Upper lobe of left lung (tissue), 6 donors: ENCODE data around the gene SUPT3H. TPM values are rescaled to one million over a fixed set of nuclear protein-coding genes. Genes with fewer than 3 reads are reported as not detected.
A peak's percentile ranks its signal among the peaks of the same experiment; 100 is the strongest.

Experiments
- ATAC-seq, 2 donors: fragments of 200-7000 bp; cut with Tn5 transposase; one replicate each; pipeline ENCODE4 v1.9.1; 2022; ENCODE audit warnings: mild to moderate bottlenecking in 2 of 2, moderate library complexity in 2 of 2; ENCODE audit not compliant: low FRiP score in 2 of 2
- DNase-seq, 2 donors: peaks; one replicate each; pipeline ENCODE4 v3.0.0-alpha.2; 2019 to 2020
- H3K27ac ChIP-seq, 4 donors: fragments of 200-600 bp; sonication (generic); one replicate each; pipeline ENCODE4 v1.5.1; 2016 to 2019
- H3K27me3 ChIP-seq, 4 donors: fragments of 200-600 bp; sonication (generic); one replicate each; pipeline ENCODE4 v1.5.1; 2017 to 2019
- H3K36me3 ChIP-seq, 4 donors: fragments of 200-600 bp; sonication (generic); one replicate each; pipeline ENCODE4 v1.5.1; 2016 to 2019
- H3K4me1 ChIP-seq, 4 donors: fragments of 200-600 bp; sonication (generic); one replicate each; pipeline ENCODE4 v1.5.1; 2018 to 2019
- H3K4me3 ChIP-seq, 4 donors: fragments of 200-600 bp; sonication (generic); one replicate each; pipeline ENCODE4 v1.5.1; 2017 to 2019; ENCODE audit warnings: mild to moderate bottlenecking in 2 of 4, moderate library complexity in 1 of 4
- H3K9me3 ChIP-seq, 4 donors: fragments of 200-600 bp; sonication (generic); one replicate each; pipeline ENCODE4 v1.5.1; 2018 to 2019
- EP300 ChIP-seq, 4 donors: sonication (generic); formaldehyde crosslinking; IDR thresholded peaks; one replicate each; pipeline ENCODE4 v1.5.1; 2017; ENCODE audit warnings: antibody characterized with exemption in 4 of 4, control low read depth in 2 of 4
- POLR2A ChIP-seq, 4 donors: fragments of 450-650 bp; IDR thresholded peaks; one replicate each; pipeline ENCODE4 v1.5.1; 2016 to 2017; ENCODE audit warnings: antibody characterized with exemption in 4 of 4, mild to moderate bottlenecking in 2 of 4
- POLR2AphosphoS5 ChIP-seq, 2 donors: sonication (generic); formaldehyde crosslinking; IDR thresholded peaks; one replicate each; pipeline ENCODE4 v1.5.1; 2017; ENCODE audit warnings: antibody characterized with exemption in 2 of 2
- WGBS, 2 donors: methylation state at CpG; one replicate each; pipeline ENCODE4 v1.1.5; 2017 to 2018; 5-methylcytosine and 5-hydroxymethylcytosine counted together
- total RNA-seq, 6 donors: library from RNA; depleted of rRNA in 4 of 6; stranded (reverse); fragments of >200 nt in 4 of 6; gene quantifications; one replicate each; pipeline versions ENCODE4 v1.1.0 to v1.2.1, GENCODE V29; 2016 to 2021
- TF ChIP-seq, protein P1 (sequence below), 6 experiments: fragments of 450-650 bp in 4 of 6; fragments of 200-600 bp in 2 of 6; sonication (generic) in 2 of 6; IDR thresholded peaks; one replicate each; pipeline ENCODE4 v1.5.1; 2016 to 2019; ENCODE audit warnings: antibody characterized with exemption in 6 of 6
- donor health status: DM: no; HTN: no; CAD: no; lungs with moderate emphysema.
- donor health status: DM: no; HTN: yes; CAD: no; lungs with severe emphysema.

Gene SUPT3H
- total RNA-seq, 6 donors from 2014 or later, result 6.4 to 45.1 (median 8.9) TPM

GRCh38 chr6:45377043-45377553 is 636 bp downstream of the SUPT3H start:
- no peak for DNase-seq
- Histone ChIP-seq H3K27me3 (no peaks in the 10 kb centered on the region), H3K4me3 (peak overlapping the region; percentile 62 to 88 (median 78)), H3K36me3 (no peaks in the 10 kb centered on the region), H3K4me1 (peaks cover 0 to 21% (median 9%) of the 10 kb centered on the region in 4 donors), H3K27ac (peak overlapping the region; percentile 95 to 99 (median 96)), H3K9me3 (no peaks in the 10 kb centered on the region)
- WGBS, 2 donors, result 1 to 2% methylated on average over 14 to 16 of the region's 21 CpGs
- peak in 1 of 2 donors; percentile 32 for ATAC-seq
- TF ChIP-seq POLR2A (IDR thresholded peaks at IDR 0.05) (no peak), POLR2AphosphoS5 (IDR thresholded peaks at IDR 0.05) (peak in 1 of 2 donors; percentile 16)

GRCh38 chr6:45376310-45377042 is 1.3 kb downstream of the SUPT3H start:
- TF ChIP-seq POLR2A (IDR thresholded peaks at IDR 0.05), result no peak
- TF ChIP-seq, protein P1, sequence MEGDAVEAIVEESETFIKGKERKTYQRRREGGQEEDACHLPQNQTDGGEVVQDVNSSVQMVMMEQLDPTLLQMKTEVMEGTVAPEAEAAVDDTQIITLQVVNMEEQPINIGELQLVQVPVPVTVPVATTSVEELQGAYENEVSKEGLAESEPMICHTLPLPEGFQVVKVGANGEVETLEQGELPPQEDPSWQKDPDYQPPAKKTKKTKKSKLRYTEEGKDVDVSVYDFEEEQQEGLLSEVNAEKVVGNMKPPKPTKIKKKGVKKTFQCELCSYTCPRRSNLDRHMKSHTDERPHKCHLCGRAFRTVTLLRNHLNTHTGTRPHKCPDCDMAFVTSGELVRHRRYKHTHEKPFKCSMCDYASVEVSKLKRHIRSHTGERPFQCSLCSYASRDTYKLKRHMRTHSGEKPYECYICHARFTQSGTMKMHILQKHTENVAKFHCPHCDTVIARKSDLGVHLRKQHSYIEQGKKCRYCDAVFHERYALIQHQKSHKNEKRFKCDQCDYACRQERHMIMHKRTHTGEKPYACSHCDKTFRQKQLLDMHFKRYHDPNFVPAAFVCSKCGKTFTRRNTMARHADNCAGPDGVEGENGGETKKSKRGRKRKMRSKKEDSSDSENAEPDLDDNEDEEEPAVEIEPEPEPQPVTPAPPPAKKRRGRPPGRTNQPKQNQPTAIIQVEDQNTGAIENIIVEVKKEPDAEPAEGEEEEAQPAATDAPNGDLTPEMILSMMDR (IDR thresholded peaks at IDR 0.05), result no peak
- no peak for TF ChIP-seq EP300 (IDR thresholded peaks at IDR 0.05)
- TF ChIP-seq POLR2AphosphoS5 (IDR thresholded peaks at IDR 0.05), result no peak
- Histone ChIP-seq H3K36me3 (no peaks in the 10 kb centered on the region), H3K4me3 (peak overlapping the region; percentile 62 to 88 (median 78)), H3K4me1 (peaks cover 0 to 21% (median 9%) of the 10 kb centered on the region in 4 donors), H3K27me3 (no peaks in the 10 kb centered on the region), H3K9me3 (no peaks in the 10 kb centered on the region), H3K27ac (peak overlapping the region; percentile 95 to 99 (median 96))
- ATAC-seq, result no peak
- WGBS, 2 donors, result 23 to 34% methylated on average over 11 of the region's 11 CpGs
- DNase-seq, result no peak

GRCh38 chr6:45375449-45375848 is 2.3 kb downstream of the SUPT3H start:
- Histone ChIP-seq H3K27ac (no peak overlapping the region), H3K4me3 (no peak overlapping the region), H3K4me1 (peaks cover 3 to 21% (median 9%) of the 10 kb centered on the region in 4 donors), H3K36me3 (no peaks in the 10 kb centered on the region), H3K9me3 (no peaks in the 10 kb centered on the region), H3K27me3 (no peaks in the 10 kb centered on the region)
- TF ChIP-seq EP300 (IDR thresholded peaks at IDR 0.05) (no peak), POLR2AphosphoS5 (IDR thresholded peaks at IDR 0.05) (no peak), POLR2A (IDR thresholded peaks at IDR 0.05) (no peak)
- TF ChIP-seq, protein P1 (IDR thresholded peaks at IDR 0.05), result no peak
- ATAC-seq (no peak), DNase-seq (no peak)
- WGBS, 2 donors, result 85 to 91% methylated on average over 3 of the region's 3 CpGs

DNA sequence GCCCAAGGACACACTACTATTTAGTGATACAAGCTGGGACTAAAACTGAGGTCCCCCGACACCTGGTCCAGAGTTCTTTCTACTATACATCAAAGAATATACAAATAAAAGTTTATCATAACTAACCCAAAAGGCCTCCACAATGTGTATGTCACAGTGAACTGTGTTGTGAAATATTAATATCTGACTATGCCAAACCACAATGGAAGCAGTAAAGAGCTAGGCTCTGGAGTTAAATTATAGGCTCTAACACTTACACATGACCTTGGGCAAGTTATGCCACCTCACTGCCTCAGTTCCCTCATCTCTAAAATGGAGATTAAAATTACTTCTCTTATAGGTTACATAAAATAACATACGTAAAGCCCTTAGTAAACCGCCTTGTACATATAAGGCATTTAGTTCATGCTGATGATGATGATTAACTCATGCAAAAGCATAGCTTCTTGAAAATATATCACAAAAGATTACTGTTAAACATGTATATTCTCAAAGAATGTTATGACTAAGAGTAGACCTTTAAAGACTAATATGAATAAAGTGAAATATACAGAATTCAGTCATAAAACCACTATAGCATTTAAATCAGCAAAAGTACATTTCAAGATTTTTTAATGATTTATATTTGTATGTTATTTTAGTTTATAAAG is 5.7 kb downstream of the SUPT3H start:
- no peaks in the 10 kb centered on the region for H3K9me3 ChIP-seq
- no peak overlapping the region for H3K27ac ChIP-seq
- H3K36me3 ChIP-seq, result no peaks in the 10 kb centered on the region
- peaks cover 0 to 14% (median 4%) of the 10 kb centered on the region in 4 donors for H3K4me1 ChIP-seq
- no peak for ATAC-seq
- H3K27me3 ChIP-seq, result no peaks in the 10 kb centered on the region
- DNase-seq, result no peak
- TF ChIP-seq POLR2A (IDR thresholded peaks at IDR 0.05), result no peak
- TF ChIP-seq EP300 (IDR thresholded peaks at IDR 0.05), result no peak
- TF ChIP-seq, protein P1 (IDR thresholded peaks at IDR 0.05), result no peak
- TF ChIP-seq POLR2AphosphoS5 (IDR thresholded peaks at IDR 0.05), result no peak
- 95 to 97% methylated on average over 3 of the region's 3 CpGs for WGBS, 2 donors
- H3K4me3 ChIP-seq, result no peak overlapping the region

DNA sequence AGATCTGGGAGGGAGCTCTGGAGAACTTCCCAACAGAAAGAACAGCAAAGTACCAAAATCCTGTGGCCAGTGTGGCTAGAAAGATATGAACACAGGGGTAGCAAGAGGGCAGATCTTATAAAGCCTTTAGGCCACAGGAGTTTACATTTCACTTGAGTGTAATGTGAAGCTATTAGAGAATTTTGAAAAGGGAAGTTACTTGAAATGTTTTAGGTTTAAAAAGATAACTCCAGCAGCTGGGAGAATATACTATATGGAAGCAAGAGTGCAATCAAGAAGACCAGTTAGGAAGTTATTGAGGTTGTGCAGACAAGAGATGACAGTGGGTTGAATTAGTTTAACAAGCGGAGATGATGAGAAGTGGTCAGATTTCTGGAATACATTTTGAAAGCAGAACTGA is 7.9 kb downstream of the SUPT3H start:
- Histone ChIP-seq H3K27ac (no peak overlapping the region), H3K4me1 (peaks cover 0 to 3% (median 0%) of the 10 kb centered on the region in 4 donors), H3K9me3 (no peaks in the 10 kb centered on the region), H3K36me3 (no peaks in the 10 kb centered on the region), H3K4me3 (no peak overlapping the region), H3K27me3 (no peaks in the 10 kb centered on the region)
- DNase-seq, result no peak
- ATAC-seq, result no peak
- 68 to 75% methylated on average over 1 of the region's 1 CpG for WGBS, 2 donors
- no peak for TF ChIP-seq POLR2AphosphoS5 (IDR thresholded peaks at IDR 0.05)
- TF ChIP-seq EP300 (IDR thresholded peaks at IDR 0.05), result no peak
- TF ChIP-seq POLR2A (IDR thresholded peaks at IDR 0.05), result no peak
- TF ChIP-seq, protein P1 (IDR thresholded peaks at IDR 0.05), result no peak
